DMS53 treated with DMSO at 0.1 percent for 48 hours (cell line): ENCODE data around the gene PANK4.
A peak's percentile ranks its signal among the peaks of the same experiment; 100 is the strongest.
"Not testable (repeated sequence)": the region's sequence is repeated elsewhere in the genome, so short reads cannot be mapped to it uniquely, and the experiment has no call there.

Source experiments
- DNase-seq: peaks from one replicate; lab custom pipeline; 2025; ENCODE audit not compliant: unreplicated experiment; lab: John Stamatoyannopoulos, UW

The PANK4 gene

GRCh38 chr1:2559509-2560298 lies 33.3 kb upstream of the PANK4 start:
- no peak for DNase-seq

GRCh38 chr1:2558861-2559260 lies 32.5 kb upstream of the PANK4 start:
- no peak for DNase-seq

- no peak for DNase-seq
Observed at GRCh38 chr1:2558420-2558819, 32.0 kb upstream of the PANK4 start.

GRCh38 chr1:2557482-2558400 lies 31.3 kb upstream of the PANK4 start:
- no peak for DNase-seq

GRCh38 chr1:2556678-2557481 lies 30.5 kb upstream of the PANK4 start:
- no peak for DNase-seq

GRCh38 chr1:2556277-2556677 lies 29.9 kb upstream of the PANK4 start, which contains the start of gene TNFRSF14:
Gene TNFRSF14, plus strand, starts transcription at chr1:2556371. Its CDS starts 294 bp downstream, at chr1:2556665.
- DNase-seq: peak; percentile 25

GRCh38 chr1:2555634-2556276 lies 29.4 kb upstream of the PANK4 start:
- DNase-seq: peak; percentile 10

- DNase-seq: no peak
Observed at GRCh38 chr1:2554621-2555387, 28.4 kb upstream of the PANK4 start.

- no peak for DNase-seq
Observed at GRCh38 chr1:2553871-2554620, 27.6 kb upstream of the PANK4 start.

- DNase-seq: not testable (repeated sequence)
Observed at GRCh38 chr1:2553076-2553475, 26.7 kb upstream of the PANK4 start.

- DNase-seq: no peak
Observed at GRCh38 chr1:2552189-2552588, 25.8 kb upstream of the PANK4 start.

- DNase-seq: not testable (repeated sequence)
Observed at GRCh38 chr1:2551544-2551943, 25.1 kb upstream of the PANK4 start.

GRCh38 chr1:2550309-2550861 lies 24.0 kb upstream of the PANK4 start:
- not testable (repeated sequence) for DNase-seq

- not testable (repeated sequence) for DNase-seq
Observed at GRCh38 chr1:2549367-2550029, 23.1 kb upstream of the PANK4 start.

- peak; percentile 77 for DNase-seq
Observed at GRCh38 chr1:2548068-2548589, 21.7 kb upstream of the PANK4 start.

- DNase-seq: peak; percentile 31
Observed at GRCh38 chr1:2547210-2548067, 21.0 kb upstream of the PANK4 start.
